K562 (cell line): ENCODE results near the gene LTN1. TPM values are rescaled to one million over a fixed set of nuclear protein-coding genes. Genes with fewer than 3 reads are reported as not detected.

Experiments
- CHD2 ChIP-seq: IDR thresholded peaks from 2 replicates; pipeline ENCODE4 v1.6.1; 2011; ENCODE audit warnings: low read depth, low read length
- CREB1 ChIP-seq, 2 experiments: sonication (generic) in 1 of 2; formaldehyde crosslinking in 1 of 2; IDR thresholded peaks; 2 replicates each; pipeline versions ENCODE4 v1.6.1 to v1.8.0; 2012 to 2022; ENCODE audit warnings: inconsistent platforms in 1 of 2, mild to moderate bottlenecking in 1 of 2, missing genetic modification reagents in 1 of 2, moderate library complexity in 1 of 2
- ELF1 ChIP-seq: fragments of 200-800 bp; sonication (Bioruptor generic); IDR thresholded peaks from 2 replicates; pipeline ENCODE4 v1.6.1; 2016; ENCODE audit warnings: missing genetic modification characterization, missing compliant biosample characterization
- YY1 ChIP-seq, 3 experiments: IDR thresholded peaks; 2 replicates each; pipeline ENCODE4 v1.6.1; 2011; ENCODE audit warnings: low read length in 2 of 3, mild to moderate bottlenecking in 2 of 3, moderate library complexity in 2 of 3, borderline replicate concordance in 1 of 3, control low read depth in 1 of 3, low read depth in 1 of 3; ENCODE audit not compliant: insufficient read depth in 3 of 3, insufficient replicate concordance in 2 of 3, control insufficient read depth in 1 of 3, insufficient read length in 1 of 3; ENCODE audit errors: extremely low read depth in 1 of 3
- ZNF184 ChIP-seq: sonication (generic); formaldehyde crosslinking; IDR thresholded peaks from 2 replicates; pipeline ENCODE4 v1.5.0; 2020; ENCODE audit warnings: missing genetic modification reagents
- ZNF316 ChIP-seq: fragments of 450-650 bp; IDR thresholded peaks from 2 replicates; pipeline ENCODE4 v1.6.1; 2016
- polyA plus RNA-seq, 8 experiments: library from polyadenylated mRNA; depleted of rRNA in 4 of 8; stranded (reverse) in 5 of 8; unstranded in 3 of 8; fragments of >200 nt; fragmentation: Nextera tagmentation in 2 of 8; fragmentation: Illumina TruSeq in 1 of 8; extraction: Ambion mirVana in 2 of 8; extraction: Trizol in 1 of 8; gene quantifications; 2 replicates each; pipeline versions ENCODE4 v1.2.1 to v1.2.3, GENCODE V29; 2011 to 2014; ENCODE audit warnings: inconsistent platforms in 1 of 8, missing spikeins in 1 of 8
- total RNA-seq, 7 experiments: library from RNA; depleted of rRNA in 6 of 7; stranded (reverse); fragments of >200 nt in 6 of 7; fragmentation: Illumina TruSeq in 2 of 7; extraction: Trizol in 2 of 7; gene quantifications; 2 replicates each; pipeline versions ENCODE4 v1.2.1 to v1.2.3, GENCODE V29; 2011 to 2021; ENCODE audit warnings: low replicate concordance in 1 of 7
- TF ChIP-seq, protein P1 (sequence below): fragments of 450-650 bp; IDR thresholded peaks from 2 replicates; pipeline ENCODE4 v1.6.1; 2016; ENCODE audit warnings: mild to moderate bottlenecking
- TF ChIP-seq, protein P2 (sequence below), 2 experiments: fragments of 450-650 bp; IDR thresholded peaks; 2 replicates each; pipeline ENCODE4 v1.6.1; 2016; ENCODE audit warnings: mild to moderate bottlenecking in 2 of 2, borderline replicate concordance in 1 of 2, low read depth in 1 of 2, moderate library complexity in 1 of 2
- TF ChIP-seq, protein P3 (sequence below): fragments of 450-650 bp; formaldehyde crosslinking; IDR thresholded peaks from 2 replicates; pipeline ENCODE4 v1.4.0; 2022; ENCODE audit warnings: missing genetic modification characterization
- TF ChIP-seq, protein P4 (sequence below), 2 experiments: fragments of 250-450 bp in 1 of 2; fragments of 450-650 bp in 1 of 2; sonication (Bioruptor Pico) in 1 of 2; IDR thresholded peaks; 2 replicates each; pipeline versions ENCODE4 v1.6.1 to v1.8.0; 2016 to 2021; ENCODE audit warnings: mild to moderate bottlenecking in 2 of 2, moderate library complexity in 2 of 2, missing compliant biosample characterization in 1 of 2, missing genetic modification characterization in 1 of 2

The LTN1 gene
- total and polyA plus RNA-seq, 9 of the 15 experiments (the other 6 are each of a cell fraction or from before 2014, with no cell fraction given), result 15.7 to 49.6 (median 28.7) TPM

DNA sequence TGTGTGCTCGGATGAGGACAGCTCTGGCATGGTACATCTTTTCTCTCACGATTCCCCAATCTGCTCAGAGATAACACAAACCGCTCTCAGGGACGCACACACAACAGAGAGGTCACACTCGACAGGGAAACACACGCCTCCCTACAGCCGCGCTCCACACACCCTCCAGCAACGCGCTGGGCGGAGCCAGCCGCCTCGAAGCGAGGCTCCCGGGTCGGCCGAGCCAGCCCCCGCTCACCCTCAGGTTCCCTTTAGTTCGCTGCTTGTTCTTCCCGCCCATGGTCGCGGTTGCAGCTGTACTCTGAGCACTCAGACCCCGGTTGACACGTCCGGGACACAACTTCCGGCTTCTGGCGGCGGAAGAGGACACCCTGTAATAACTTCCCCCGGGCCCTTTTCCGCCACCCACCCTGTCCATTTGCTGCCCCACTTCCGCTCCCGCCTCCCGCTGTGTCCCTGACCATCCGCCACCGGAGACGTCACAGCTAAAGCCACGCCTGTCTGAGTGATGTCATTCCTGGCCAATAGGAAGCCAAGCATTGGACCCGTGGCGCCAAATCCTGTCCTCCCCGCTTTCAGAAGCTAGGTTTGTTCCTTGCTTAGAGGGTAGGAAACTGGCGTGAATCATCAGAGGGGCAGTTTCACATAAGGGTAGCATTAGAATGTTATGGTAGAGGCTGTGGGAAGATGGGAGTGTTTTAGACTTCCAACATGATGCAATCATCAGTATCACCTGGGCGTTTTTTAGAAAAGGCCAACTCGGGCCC lies at the start of gene LTN1 (continued):
- TF ChIP-seq, protein P1, sequence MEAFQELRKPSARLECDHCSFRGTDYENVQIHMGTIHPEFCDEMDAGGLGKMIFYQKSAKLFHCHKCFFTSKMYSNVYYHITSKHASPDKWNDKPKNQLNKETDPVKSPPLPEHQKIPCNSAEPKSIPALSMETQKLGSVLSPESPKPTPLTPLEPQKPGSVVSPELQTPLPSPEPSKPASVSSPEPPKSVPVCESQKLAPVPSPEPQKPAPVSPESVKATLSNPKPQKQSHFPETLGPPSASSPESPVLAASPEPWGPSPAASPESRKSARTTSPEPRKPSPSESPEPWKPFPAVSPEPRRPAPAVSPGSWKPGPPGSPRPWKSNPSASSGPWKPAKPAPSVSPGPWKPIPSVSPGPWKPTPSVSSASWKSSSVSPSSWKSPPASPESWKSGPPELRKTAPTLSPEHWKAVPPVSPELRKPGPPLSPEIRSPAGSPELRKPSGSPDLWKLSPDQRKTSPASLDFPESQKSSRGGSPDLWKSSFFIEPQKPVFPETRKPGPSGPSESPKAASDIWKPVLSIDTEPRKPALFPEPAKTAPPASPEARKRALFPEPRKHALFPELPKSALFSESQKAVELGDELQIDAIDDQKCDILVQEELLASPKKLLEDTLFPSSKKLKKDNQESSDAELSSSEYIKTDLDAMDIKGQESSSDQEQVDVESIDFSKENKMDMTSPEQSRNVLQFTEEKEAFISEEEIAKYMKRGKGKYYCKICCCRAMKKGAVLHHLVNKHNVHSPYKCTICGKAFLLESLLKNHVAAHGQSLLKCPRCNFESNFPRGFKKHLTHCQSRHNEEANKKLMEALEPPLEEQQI, result no peak; the same call in 1 of the 2 replicates
- TF ChIP-seq, protein P2, sequence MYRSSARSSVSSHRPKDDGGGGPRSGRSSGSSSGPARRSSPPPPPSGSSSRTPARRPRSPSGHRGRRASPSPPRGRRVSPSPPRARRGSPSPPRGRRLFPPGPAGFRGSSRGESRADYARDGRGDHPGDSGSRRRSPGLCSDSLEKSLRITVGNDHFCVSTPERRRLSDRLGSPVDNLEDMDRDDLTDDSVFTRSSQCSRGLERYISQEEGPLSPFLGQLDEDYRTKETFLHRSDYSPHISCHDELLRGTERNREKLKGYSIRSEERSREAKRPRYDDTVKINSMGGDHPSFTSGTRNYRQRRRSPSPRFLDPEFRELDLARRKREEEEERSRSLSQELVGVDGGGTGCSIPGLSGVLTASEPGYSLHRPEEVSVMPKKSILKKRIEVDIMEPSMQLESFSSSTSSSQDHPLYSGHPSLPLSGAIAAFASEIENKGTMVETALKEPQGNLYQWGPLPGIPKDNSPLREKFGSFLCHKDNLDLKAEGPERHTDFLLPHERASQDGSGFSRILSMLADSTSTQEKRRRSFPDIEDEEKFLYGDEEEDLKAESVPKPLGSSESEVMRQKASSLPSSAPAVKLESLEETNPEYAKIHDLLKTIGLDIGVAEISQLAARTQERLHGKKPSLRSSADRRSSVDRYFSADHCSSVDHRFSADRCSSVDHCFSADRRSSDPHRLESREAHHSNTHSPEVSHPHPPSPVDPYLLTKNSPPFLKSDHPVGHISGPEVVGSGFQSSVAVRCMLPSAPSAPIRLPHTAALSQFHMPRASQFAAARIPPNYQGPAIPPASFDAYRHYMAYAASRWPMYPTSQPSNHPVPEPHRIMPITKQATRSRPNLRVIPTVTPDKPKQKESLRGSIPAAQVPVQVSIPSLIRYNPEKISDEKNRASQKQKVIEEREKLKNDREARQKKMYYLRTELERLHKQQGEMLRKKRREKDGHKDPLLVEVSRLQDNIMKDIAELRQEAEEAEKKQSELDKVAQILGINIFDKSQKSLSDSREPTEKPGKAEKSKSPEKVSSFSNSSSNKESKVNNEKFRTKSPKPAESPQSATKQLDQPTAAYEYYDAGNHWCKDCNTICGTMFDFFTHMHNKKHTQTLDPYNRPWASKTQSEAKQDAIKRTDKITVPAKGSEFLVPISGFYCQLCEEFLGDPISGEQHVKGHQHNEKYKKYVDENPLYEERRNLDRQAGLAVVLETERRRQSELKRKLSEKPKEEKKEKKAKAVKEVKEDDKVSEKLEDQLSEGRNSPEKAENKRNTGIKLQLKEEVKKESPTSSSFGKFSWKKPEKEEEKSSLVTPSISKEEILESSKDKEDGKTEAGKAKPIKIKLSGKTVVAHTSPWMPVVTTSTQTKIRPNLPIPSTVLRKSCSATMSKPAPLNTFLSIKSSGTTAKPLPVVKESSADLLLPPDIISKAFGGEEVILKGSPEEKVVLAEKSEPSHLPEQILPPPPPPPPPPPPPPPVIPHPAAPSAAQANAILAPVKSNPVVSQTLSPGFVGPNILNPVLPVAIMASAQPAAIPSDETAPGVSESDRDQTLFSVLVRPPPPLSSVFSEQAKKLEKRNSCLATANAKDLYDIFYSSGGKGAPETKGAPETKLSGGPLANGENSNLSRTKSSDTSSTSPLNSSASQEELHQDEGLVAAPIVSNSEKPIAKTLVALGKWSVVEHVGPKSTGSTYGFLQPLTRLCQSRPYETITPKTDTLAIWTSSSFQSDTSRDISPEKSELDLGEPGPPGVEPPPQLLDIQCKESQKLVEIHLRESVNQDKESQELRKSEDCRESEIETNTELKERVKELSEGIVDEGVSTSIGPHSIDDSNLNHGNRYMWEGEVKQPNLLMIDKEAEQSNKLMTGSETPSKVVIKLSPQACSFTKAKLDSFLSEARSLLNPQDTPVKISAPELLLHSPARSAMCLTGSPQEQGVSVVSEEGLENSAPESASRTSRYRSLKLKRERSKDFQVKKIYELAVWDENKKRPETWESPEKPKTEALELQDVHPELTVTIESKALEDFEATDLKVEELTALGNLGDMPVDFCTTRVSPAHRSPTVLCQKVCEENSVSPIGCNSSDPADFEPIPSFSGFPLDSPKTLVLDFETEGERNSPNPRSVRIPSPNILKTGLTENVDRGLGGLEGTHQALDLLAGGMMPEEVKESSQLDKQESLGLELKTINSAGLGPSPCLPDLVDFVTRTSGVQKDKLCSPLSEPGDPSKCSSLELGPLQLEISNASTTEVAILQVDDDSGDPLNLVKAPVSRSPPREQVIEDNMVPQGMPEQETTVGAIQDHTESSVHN (IDR thresholded peaks at IDR 0.05; ENCODE audit: borderline replicate concordance in 1 of 2, low read depth in 1 of 2), result no peak
- TF ChIP-seq, protein P3, sequence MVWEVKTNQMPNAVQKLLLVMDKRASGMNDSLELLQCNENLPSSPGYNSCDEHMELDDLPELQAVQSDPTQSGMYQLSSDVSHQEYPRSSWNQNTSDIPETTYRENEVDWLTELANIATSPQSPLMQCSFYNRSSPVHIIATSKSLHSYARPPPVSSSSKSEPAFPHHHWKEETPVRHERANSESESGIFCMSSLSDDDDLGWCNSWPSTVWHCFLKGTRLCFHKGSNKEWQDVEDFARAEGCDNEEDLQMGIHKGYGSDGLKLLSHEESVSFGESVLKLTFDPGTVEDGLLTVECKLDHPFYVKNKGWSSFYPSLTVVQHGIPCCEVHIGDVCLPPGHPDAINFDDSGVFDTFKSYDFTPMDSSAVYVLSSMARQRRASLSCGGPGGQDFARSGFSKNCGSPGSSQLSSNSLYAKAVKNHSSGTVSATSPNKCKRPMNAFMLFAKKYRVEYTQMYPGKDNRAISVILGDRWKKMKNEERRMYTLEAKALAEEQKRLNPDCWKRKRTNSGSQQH (CRISPR knock-in tag), result peak; percentile 59
- TF ChIP-seq CREB1 (IDR thresholded peaks at IDR 0.05), result peak; percentile 93
- peak; percentile 94 for TF ChIP-seq CREB1 (CRISPR knock-in tag; IDR thresholded peaks at IDR 0.05)
- TF ChIP-seq, protein P4, sequence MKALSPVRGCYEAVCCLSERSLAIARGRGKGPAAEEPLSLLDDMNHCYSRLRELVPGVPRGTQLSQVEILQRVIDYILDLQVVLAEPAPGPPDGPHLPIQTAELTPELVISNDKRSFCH (CRISPR knock-in tag; IDR thresholded peaks at IDR 0.05), result no peak
- TF ChIP-seq, protein P4 (tag; IDR thresholded peaks at IDR 0.05), result peak; percentile 83; the same call in 1 of the 2 replicates
- TF ChIP-seq ZNF316, result no peak
- peak; percentile 84 for TF ChIP-seq CHD2
- TF ChIP-seq ZNF184 (CRISPR knock-in tag), result no peak
- peak; percentile 99 for TF ChIP-seq ELF1 (tag)
- peak in 2 of 3 experiments; percentile 25 to 64 for TF ChIP-seq YY1 (IDR thresholded peaks at IDR 0.05; ENCODE audit: borderline replicate concordance in 1 of 3, control insufficient read depth in 1 of 3, extremely low read depth in 1 of 3, insufficient read depth in 3 of 3, insufficient read length in 1 of 3, insufficient replicate concordance in 2 of 3, low read depth in 1 of 3, low read length in 2 of 3)
